Large intestine (tissue), 3 donors: ENCODE measurements around the gene TGFBR2. TPM values are rescaled to one million over a fixed set of nuclear protein-coding genes. Genes with fewer than 3 reads are reported as not detected.

ENCODE experiments used
- DNase-seq, 2 donors: peaks; one replicate each; pipeline versions ENCODE4 v3.0.0 to v3.0.0-alpha.2; 2013
- H3K27ac ChIP-seq: one replicate; pipeline ENCODE4 v1.5.1; 2013; ENCODE audit warnings: low read length
- H3K27me3 ChIP-seq: 2 replicates; pipeline ENCODE4 v1.6.1; 2013; ENCODE audit warnings: low read length; ENCODE audit not compliant: control insufficient read depth, insufficient read depth
- H3K36me3 ChIP-seq: 2 replicates; pipeline ENCODE4 v1.6.1; 2013; ENCODE audit warnings: low read length; ENCODE audit not compliant: control insufficient read depth, insufficient read depth
- H3K4me1 ChIP-seq: one replicate; pipeline ENCODE4 v1.6.1; 2013; ENCODE audit warnings: low read length; ENCODE audit not compliant: control insufficient read depth, insufficient read depth
- H3K4me3 ChIP-seq: one replicate; pipeline ENCODE4 v1.5.1; 2013; ENCODE audit warnings: low read length
- H3K9me3 ChIP-seq: one replicate; pipeline ENCODE4 v1.6.1; 2013; ENCODE audit warnings: mild to moderate bottlenecking, low read depth, low read length, moderate library complexity; ENCODE audit not compliant: control insufficient read depth
- WGBS: methylation state at CpG from one replicate; pipeline ENCODE4 v1.1.5; 2013; ENCODE audit warnings: low lambda C conversion rate; ENCODE audit not compliant: insufficient coverage; 5-methylcytosine and 5-hydroxymethylcytosine counted together
- polyA plus RNA-seq: library from polyadenylated mRNA; unstranded; fragments of 120-200 nt; gene quantifications from one replicate; pipeline ENCODE4 v1.2.1, GENCODE V29; 2013

TGFBR2 gene
- polyA plus RNA-seq, 1 donor = 62.9 TPM

DNA sequence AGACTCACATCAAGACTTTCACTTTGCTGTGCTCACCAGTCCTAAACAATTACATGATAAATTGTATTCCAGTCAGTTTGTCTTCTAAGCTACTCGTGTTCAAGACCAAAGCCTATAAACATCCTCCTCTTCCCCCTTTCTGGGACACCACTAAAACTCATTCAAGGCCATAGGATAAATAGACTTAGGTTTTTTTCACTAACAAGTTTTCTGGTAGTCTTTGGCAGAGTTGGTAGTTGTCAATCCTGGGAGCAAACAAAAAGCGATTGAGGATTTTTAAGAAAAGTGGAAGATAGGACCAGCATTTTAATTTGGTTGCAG, 114.9 kb downstream of the TGFBR2 start:
- Histone ChIP-seq H3K4me1 (peaks cover 3% of the 10 kb centered on the region), H3K9me3 (no peaks in the 10 kb centered on the region), H3K27ac (no peak overlapping the region), H3K36me3 (no peaks in the 10 kb centered on the region), H3K27me3 (no peaks in the 10 kb centered on the region), H3K4me3 (no peak overlapping the region)
- 44% methylated on average over 1 of the region's 2 CpGs for WGBS
- no peak for DNase-seq

DNA sequence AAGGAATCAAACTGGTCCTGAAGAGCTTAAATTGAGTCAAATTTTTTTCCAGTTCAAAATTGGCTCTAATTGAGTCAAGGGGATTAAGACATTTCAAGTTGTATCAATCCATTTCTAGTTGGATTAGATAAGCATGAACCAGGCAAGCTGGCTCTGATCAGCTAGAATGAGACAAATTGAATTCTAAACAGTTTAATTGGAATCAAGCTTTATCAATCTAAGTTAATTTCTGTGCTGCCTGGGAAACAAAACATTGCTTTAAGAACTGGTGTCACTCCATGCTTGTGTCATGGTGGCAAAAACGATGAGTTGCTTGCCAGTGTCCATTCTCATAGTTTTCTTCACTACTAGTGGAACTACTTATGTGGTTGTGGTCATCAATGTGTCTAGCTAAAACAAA, 116.8 kb downstream of the TGFBR2 start:
- H3K36me3 ChIP-seq = no peaks in the 10 kb centered on the region
- no peaks in the 10 kb centered on the region for H3K27me3 ChIP-seq
- no peak for DNase-seq
- no CpG with 5 or more reads among the region's 1 CpG for WGBS
- no peaks in the 10 kb centered on the region for H3K9me3 ChIP-seq
- peaks cover 3% of the 10 kb centered on the region for H3K4me1 ChIP-seq
- H3K4me3 ChIP-seq = no peak overlapping the region
- H3K27ac ChIP-seq = no peak overlapping the region

DNA sequence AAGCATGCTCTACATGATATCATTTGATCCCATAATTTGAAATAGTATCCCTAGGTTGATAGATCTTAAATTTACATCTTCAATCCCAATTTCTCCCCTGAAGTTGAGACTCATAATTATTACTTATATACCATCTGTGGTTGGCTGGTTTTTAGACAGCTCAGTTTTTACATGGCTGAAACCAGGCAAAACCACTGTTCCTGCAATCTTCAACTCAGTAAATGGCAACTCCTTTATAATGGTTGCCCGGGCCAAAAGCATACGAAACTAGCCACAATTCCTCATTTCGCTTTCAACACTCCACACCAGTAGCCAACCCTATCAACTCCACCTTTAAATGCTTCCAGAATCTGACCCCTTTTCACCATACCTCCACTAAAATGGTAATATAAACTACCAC, 118.5 kb downstream of the TGFBR2 start:
- no CpG with 5 or more reads among the region's 3 CpGs for WGBS
- Histone ChIP-seq H3K27ac (no peak overlapping the region), H3K36me3 (no peaks in the 10 kb centered on the region), H3K4me1 (peaks cover 3% of the 10 kb centered on the region), H3K27me3 (no peaks in the 10 kb centered on the region), H3K9me3 (no peaks in the 10 kb centered on the region), H3K4me3 (no peak overlapping the region)
- DNase-seq = no peak

DNA sequence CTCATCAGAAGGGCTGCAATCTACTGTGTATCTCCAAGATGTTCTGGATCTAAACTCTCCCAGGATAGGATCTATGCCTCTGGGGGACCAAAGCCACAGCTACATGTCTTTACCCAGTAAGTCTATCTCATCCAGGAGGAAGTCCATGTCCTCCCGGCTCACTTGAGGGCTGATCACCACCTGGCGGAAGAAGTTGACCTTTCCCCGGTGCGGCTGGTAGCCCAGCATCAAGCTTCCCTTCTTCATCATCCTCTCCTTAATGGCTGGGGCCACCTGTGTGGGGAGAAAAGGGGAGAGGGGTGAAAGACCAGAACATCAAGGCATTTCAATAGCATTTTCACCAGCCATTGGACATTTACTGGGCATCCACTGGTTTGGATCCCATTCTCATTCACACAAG, 121.7 kb downstream of the TGFBR2 start:
- no CpG with 5 or more reads among the region's 4 CpGs for WGBS

DNA sequence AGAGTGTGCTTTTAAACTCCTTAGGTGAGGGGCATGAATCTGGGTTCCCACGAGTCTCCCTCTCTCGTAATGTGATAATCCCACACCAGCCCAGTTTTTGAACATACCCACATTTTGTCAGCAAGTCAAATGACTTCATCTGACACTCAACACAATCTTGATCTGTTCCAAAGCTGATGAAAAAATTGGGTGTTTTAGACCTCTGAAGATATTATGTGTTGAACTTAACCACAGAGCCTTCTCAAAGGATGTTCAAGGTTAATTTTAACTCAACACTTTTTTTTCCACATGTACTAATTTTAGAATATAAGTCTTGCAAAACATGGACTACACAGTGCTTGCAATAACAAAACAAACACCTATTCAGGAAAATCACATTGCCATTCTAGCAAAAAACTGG, 123.1 kb downstream of the TGFBR2 start:
- Histone ChIP-seq H3K27me3 (no peaks in the 10 kb centered on the region), H3K4me1 (no peaks in the 10 kb centered on the region), H3K27ac (no peak overlapping the region), H3K4me3 (no peak overlapping the region), H3K36me3 (no peaks in the 10 kb centered on the region), H3K9me3 (no peaks in the 10 kb centered on the region)
- no peak for DNase-seq
- WGBS = no CpG with 5 or more reads among the region's 2 CpGs

More for the DNA sequence above, 121.7 kb downstream of the TGFBR2 start:
- H3K9me3 ChIP-seq = no peaks in the 10 kb centered on the region
- H3K4me3 ChIP-seq = no peak overlapping the region
- H3K27ac ChIP-seq = no peak overlapping the region
- no peaks in the 10 kb centered on the region for H3K36me3 ChIP-seq
- no peak for DNase-seq
- no peaks in the 10 kb centered on the region for H3K27me3 ChIP-seq
- H3K4me1 ChIP-seq = no peaks in the 10 kb centered on the region

DNA sequence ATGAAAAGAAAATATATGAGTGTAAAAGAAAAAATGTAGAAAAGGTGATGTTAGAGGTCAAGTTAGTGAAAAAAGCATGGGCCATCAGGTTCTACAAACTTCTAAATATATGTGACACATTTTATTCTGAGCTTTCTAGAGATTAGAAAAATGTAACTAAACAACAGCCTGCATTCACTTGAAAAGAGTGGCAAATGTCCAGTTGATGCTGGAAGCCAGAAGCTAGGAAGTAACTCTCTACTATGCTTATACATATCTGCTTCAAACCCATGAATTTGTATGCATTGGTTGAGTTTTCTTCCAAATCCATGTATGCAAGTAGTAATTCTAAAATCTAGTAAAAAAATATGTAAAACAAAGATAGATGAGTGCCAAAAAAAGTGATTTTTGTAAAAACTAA, 123.5 kb downstream of the TGFBR2 start:
- Histone ChIP-seq H3K27me3 (no peaks in the 10 kb centered on the region), H3K27ac (no peak overlapping the region), H3K9me3 (no peaks in the 10 kb centered on the region), H3K4me3 (no peak overlapping the region), H3K36me3 (no peaks in the 10 kb centered on the region), H3K4me1 (no peaks in the 10 kb centered on the region)
- DNase-seq = no peak

DNA sequence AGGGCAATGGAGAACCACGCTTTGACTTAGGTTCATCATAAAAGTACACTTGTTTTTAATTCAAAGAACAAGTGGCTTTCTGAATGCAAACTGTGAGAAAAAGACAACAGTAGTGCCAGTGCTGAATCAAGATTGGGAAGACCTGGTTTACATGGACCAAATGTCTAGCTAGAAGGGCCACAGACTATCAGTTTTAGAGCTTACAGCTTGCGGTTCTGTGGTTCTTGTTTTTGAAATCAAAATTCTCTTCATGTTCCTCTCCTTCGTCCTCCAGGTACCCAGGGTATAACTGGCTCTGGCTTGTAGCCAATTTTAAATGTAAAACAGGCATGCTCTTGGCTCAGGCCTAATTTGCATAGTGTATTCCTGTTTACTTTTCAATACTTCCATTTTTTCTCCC, 124.6 kb downstream of the TGFBR2 start:
- H3K4me1 ChIP-seq = no peaks in the 10 kb centered on the region
- no peaks in the 10 kb centered on the region for H3K36me3 ChIP-seq
- H3K27me3 ChIP-seq = no peaks in the 10 kb centered on the region
- no peak overlapping the region for H3K4me3 ChIP-seq
- 100% methylated on average over 1 of the region's 3 CpGs for WGBS
- DNase-seq = no peak
- no peak overlapping the region for H3K27ac ChIP-seq
- H3K9me3 ChIP-seq = no peaks in the 10 kb centered on the region

DNA sequence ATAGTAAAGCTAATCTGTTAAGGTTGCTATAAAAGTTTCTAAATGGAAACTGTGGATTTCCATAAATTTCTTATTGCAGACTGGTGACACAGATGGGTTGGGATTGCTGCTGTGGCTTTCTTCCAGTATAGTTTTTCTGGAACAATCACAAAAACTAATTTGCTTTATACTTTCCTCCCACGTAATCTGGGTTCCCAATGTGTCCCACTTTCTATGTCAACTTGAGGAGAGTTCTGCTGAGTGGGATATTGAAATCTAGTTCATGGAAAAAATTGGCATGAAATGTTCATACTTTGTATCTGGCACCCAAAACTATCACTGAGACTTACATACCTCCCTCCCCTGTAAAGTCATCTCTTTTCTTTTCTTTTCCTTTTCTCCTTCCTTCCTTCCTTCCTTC, 126.8 kb downstream of the TGFBR2 start:
- no peak for DNase-seq
- Histone ChIP-seq H3K4me3 (no peak overlapping the region), H3K4me1 (no peaks in the 10 kb centered on the region), H3K27ac (no peak overlapping the region), H3K27me3 (no peaks in the 10 kb centered on the region), H3K36me3 (no peaks in the 10 kb centered on the region), H3K9me3 (no peaks in the 10 kb centered on the region)
- no CpG with 5 or more reads among the region's 1 CpG for WGBS

DNA sequence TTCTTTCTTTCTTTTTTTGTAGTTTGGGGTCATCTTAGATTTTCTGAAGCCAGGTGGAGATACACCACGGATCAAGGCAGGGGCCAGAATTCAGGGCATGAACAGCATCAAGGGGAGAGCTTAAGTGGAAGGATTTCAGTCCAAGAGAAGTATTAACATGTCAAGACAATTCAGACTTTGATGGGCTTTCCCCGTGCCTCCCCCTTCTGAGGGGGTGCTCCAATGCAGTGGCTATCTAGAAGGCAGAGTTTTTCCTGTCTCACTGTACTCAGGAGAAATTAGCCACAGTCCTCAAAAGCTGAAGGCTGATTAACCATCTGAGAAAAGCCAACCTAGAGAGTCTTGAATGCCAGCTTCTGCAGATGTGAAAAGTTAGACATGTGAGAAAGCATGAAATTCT, 127.3 kb downstream of the TGFBR2 start:
- Histone ChIP-seq H3K36me3 (no peaks in the 10 kb centered on the region), H3K27me3 (no peaks in the 10 kb centered on the region), H3K4me1 (no peaks in the 10 kb centered on the region), H3K4me3 (no peak overlapping the region), H3K27ac (no peak overlapping the region), H3K9me3 (no peaks in the 10 kb centered on the region)
- WGBS = 80% methylated on average over 1 of the region's 2 CpGs
- DNase-seq = no peak

DNA sequence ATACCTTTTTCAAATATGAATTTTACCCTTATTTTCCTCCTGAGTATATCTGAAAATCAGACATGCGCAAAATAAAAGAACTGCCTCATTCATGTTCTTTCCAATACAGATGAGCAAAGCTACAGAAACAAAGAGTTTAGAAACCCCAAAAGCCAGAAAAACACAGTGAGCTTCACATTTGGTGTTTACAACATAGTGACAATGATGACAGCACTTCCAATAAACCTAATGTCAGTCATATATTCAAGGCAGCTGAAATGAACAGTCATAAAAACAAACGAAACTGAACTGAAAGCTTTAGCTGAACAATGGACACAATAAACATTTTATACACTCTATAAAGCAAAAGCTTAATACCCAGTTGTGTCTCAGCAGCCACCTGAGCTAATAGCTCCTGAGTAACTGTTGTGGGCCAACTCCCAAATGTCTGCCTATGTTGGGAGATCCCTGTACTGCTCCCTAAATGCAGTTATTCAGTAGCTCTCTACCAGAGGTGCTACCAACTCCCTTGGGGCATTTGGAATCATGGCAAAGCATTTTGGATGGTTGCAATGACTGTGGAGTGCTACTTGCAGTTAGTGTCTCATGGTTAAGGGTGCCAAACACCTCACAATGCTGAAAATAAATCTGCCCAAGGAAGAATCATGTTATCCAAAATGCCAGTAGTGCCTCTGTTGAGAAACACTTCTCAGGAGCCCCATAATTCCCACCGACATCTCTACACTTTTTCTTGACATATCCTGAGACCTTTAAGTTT, 131.5 kb downstream of the TGFBR2 start:
- WGBS = no CpG with 5 or more reads among the region's 3 CpGs
- Histone ChIP-seq H3K4me1 (no peaks in the 10 kb centered on the region), H3K4me3 (no peak overlapping the region), H3K27me3 (no peaks in the 10 kb centered on the region), H3K27ac (no peak overlapping the region), H3K9me3 (no peaks in the 10 kb centered on the region), H3K36me3 (no peaks in the 10 kb centered on the region)
- no peak for DNase-seq

DNA sequence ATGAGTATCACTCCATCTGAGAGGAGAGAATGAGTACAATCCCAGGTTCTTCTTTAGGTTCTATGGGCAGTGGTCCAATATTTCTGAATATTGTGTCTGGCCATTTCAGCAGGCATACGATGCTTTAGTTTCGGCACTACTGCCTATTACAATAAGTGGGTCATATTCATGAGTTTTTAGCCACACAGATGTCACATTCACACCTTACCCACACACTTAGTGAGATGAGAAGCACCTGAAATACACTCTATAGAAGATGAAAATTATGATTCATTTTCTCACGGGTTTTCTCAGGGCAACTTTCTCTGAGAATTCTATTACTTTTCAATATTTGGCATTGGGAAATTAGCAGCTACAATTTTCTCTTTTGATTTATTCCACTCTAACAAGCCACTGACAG, 132.2 kb downstream of the TGFBR2 start:
- H3K4me1 ChIP-seq = no peaks in the 10 kb centered on the region
- no peak overlapping the region for H3K4me3 ChIP-seq
- no peaks in the 10 kb centered on the region for H3K27me3 ChIP-seq
- WGBS = no CpG with 5 or more reads among the region's 3 CpGs
- H3K36me3 ChIP-seq = no peaks in the 10 kb centered on the region
- no peak for DNase-seq
- H3K9me3 ChIP-seq = no peaks in the 10 kb centered on the region
- H3K27ac ChIP-seq = no peak overlapping the region
